Thymus (tissue), 2 donors: ENCODE data around the gene GINS3. TPM values are rescaled to one million over a fixed set of nuclear protein-coding genes. Genes with fewer than 3 reads are reported as not detected.

Experiments
- polyA plus RNA-seq: library from polyadenylated mRNA; stranded (reverse); fragments of 200-250 nt; gene quantifications from one replicate; pipeline ENCODE4 v1.2.3, GENCODE V29; 2013
- total RNA-seq: library from RNA; stranded (reverse); fragments of 120-200 nt; gene quantifications from one replicate; pipeline ENCODE4 v1.2.4, GENCODE V29; 2013
- donor health status: healthy.

Gene GINS3
- total and polyA plus RNA-seq, 2 donors = 8.1 to 11.1 TPM

Other genes with a start within 250 kb of the GINS3 start
- gene CSNK2A2, start 194.4 kb upstream of the GINS3 start, total RNA-seq = 13.9 TPM
- gene CSNK2A2, start 194.4 kb upstream of the GINS3 start, polyA plus RNA-seq = 30.5 TPM
- not detected for gene PRSS54, start 97.4 kb upstream of the GINS3 start, total RNA-seq
- not detected for gene PRSS54, start 97.4 kb upstream of the GINS3 start, polyA plus RNA-seq
- gene NDRG4, start 107.7 kb downstream of the GINS3 start, total RNA-seq = 3.0 TPM
- 15.7 TPM for gene NDRG4, start 107.7 kb downstream of the GINS3 start, polyA plus RNA-seq
- 8.5 TPM for gene SETD6, start 123.0 kb downstream of the GINS3 start, total RNA-seq
- gene SETD6, start 123.0 kb downstream of the GINS3 start, polyA plus RNA-seq = 14.5 TPM
- gene CNOT1, start 237.4 kb downstream of the GINS3 start, total RNA-seq = 132 TPM
- gene CNOT1, start 237.4 kb downstream of the GINS3 start, polyA plus RNA-seq = 74.6 TPM